Measurements from ENCODE around the gene ADAMTS17. TPM values are rescaled to one million over a fixed set of nuclear protein-coding genes. Genes with fewer than 3 reads are reported as not detected.

The ADAMTS17 gene
- polyA plus RNA-seq, 3 donors, result 2.2 to 3.1 (median 2.5) TPM

- DNase-seq (ENCODE audit: extremely low read depth in 1 of 11, low read depth in 9 of 11, low spot score in 4 of 11), result no peak
Observed at GRCh38 chr15:100215031-100215842, 126.5 kb downstream of the ADAMTS17 start.

GRCh38 chr15:100211855-100212850, 129.6 kb downstream of the ADAMTS17 start:
- DNase-seq (ENCODE audit: extremely low read depth in 1 of 11, low read depth in 9 of 11, low spot score in 4 of 11), result peak in 1 of 11 donors; percentile 49

GRCh38 chr15:100210338-100210737, 131.4 kb downstream of the ADAMTS17 start:
- no peak for DNase-seq (ENCODE audit: extremely low read depth in 1 of 11, low read depth in 9 of 11, low spot score in 4 of 11)

- DNase-seq (ENCODE audit: extremely low read depth in 1 of 11, low read depth in 9 of 11, low spot score in 4 of 11), result no peak
Observed at GRCh38 chr15:100208921-100209603, 132.7 kb downstream of the ADAMTS17 start.

- DNase-seq (ENCODE audit: extremely low read depth in 1 of 11, low read depth in 9 of 11, low spot score in 4 of 11), result no peak
Observed at GRCh38 chr15:100207053-100207452, 134.7 kb downstream of the ADAMTS17 start.

- no peak for DNase-seq (ENCODE audit: extremely low read depth in 1 of 11, low read depth in 9 of 11, low spot score in 4 of 11)
Observed at GRCh38 chr15:100206643-100207042, 135.1 kb downstream of the ADAMTS17 start.

- no peak for DNase-seq (ENCODE audit: extremely low read depth in 1 of 11, low read depth in 9 of 11, low spot score in 4 of 11)
Observed at GRCh38 chr15:100205549-100206295, 136.1 kb downstream of the ADAMTS17 start.

- DNase-seq (ENCODE audit: extremely low read depth in 1 of 11, low read depth in 9 of 11, low spot score in 4 of 11), result no peak
Observed at GRCh38 chr15:100204771-100205170, 137.0 kb downstream of the ADAMTS17 start.

- DNase-seq (ENCODE audit: extremely low read depth in 1 of 11, low read depth in 9 of 11, low spot score in 4 of 11), result no peak
Observed at GRCh38 chr15:100204211-100204610, 137.6 kb downstream of the ADAMTS17 start.

GRCh38 chr15:100202309-100202960, 139.3 kb downstream of the ADAMTS17 start:
- no peak for DNase-seq (ENCODE audit: extremely low read depth in 1 of 11, low read depth in 9 of 11, low spot score in 4 of 11)

- DNase-seq (ENCODE audit: extremely low read depth in 1 of 11, low read depth in 9 of 11, low spot score in 4 of 11), result no peak
Observed at GRCh38 chr15:100201376-100202280, 140.1 kb downstream of the ADAMTS17 start.

- DNase-seq (ENCODE audit: extremely low read depth in 1 of 11, low read depth in 9 of 11, low spot score in 4 of 11), result no peak
Observed at GRCh38 chr15:100200287-100200880, 141.4 kb downstream of the ADAMTS17 start.

GRCh38 chr15:100199711-100200286, 142.0 kb downstream of the ADAMTS17 start:
- no peak for DNase-seq (ENCODE audit: extremely low read depth in 1 of 11, low read depth in 9 of 11, low spot score in 4 of 11)

- no peak for DNase-seq (ENCODE audit: extremely low read depth in 1 of 11, low read depth in 9 of 11, low spot score in 4 of 11)
Observed at GRCh38 chr15:100198442-100198841, 143.3 kb downstream of the ADAMTS17 start.

GRCh38 chr15:100196326-100197058, 145.3 kb downstream of the ADAMTS17 start:
- DNase-seq (ENCODE audit: extremely low read depth in 1 of 11, low read depth in 9 of 11, low spot score in 4 of 11), result no peak

- DNase-seq (ENCODE audit: extremely low read depth in 1 of 11, low read depth in 9 of 11, low spot score in 4 of 11), result no peak
Observed at GRCh38 chr15:100194996-100195395, 146.8 kb downstream of the ADAMTS17 start.
